ENCODE data around the gene TEN1.
"Not testable (repeated sequence)": the region's sequence is repeated elsewhere in the genome, so short reads cannot be mapped to it uniquely, and the experiment has no call there.

Gene TEN1

DNA sequence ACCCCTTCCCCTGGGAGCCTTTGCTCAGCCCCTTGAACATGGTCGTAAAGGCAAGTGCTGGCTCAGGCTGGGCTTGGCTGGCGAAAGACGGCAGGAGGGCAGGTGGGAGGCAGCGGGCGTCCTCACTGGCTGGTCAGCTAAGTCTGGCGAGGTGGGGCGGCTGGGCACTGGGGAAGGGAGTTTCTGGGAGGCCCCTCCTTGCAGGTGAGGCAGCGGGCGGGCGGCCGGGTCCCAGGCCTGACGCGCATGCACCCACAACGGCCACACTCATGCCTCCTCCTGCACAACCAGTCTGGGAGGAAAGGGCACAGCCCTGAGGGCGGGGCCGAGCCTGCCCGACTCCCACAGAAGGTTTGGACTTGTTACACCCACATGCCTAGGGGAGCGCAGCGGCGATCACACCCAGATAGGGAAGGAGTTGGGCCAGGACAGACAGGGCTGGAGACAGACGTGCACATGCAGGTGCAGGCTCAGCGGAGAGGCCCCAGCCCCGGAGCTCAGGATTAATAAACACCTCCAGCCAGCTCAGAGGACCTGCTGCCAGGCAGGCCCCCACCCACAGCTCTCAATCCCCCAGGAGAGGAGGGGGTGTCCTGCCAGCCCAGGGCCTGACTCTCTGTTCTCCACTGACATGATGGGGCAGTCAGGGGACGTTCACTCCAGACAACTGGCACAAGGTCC is 48.3 kb downstream of the TEN1 start, which contains the start of gene EVPL:
TSS of gene EVPL (minus strand) at position 148 of the 681 bp plus-strand sequence. CDS start at position 40, 108 bp downstream.
- no peak for DNase-seq (ENCODE audit: low spot score)

DNA sequence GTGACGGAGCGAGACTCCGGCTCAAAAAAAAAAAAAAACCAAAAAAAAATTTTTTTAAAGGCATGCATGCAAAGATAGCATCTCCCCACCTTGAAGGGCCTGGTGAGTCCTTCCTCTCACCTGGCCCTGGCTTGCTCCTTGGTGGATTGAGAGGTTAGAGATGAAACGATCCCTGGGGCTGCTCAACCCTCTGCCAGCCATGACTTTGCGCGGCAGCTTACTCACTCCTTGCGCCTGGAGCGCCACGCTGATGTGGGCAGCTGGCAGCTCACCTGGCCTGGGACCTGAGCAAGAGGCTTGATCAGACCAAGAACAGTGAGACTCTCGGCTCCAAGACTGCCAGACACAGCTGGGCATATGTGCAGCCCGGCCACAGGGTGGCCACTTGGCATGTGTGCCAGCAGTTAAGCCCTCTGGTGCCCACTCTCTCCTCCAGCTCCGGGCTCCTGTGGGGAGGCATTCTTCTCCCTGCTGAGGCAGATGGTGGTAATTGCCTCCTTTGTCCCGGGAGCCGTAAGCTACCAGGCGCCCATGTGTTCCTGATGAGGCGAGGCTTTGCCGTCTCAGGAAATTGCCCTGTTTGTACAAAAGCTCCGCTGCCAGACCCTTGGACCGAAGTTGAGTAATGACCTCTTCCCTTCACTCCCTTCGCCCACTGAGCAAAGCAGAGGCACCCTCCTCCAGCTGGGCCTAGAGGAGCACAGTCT is 53.2 kb downstream of the TEN1 start:
- DNase-seq (ENCODE audit: low spot score) = no peak

DNA sequence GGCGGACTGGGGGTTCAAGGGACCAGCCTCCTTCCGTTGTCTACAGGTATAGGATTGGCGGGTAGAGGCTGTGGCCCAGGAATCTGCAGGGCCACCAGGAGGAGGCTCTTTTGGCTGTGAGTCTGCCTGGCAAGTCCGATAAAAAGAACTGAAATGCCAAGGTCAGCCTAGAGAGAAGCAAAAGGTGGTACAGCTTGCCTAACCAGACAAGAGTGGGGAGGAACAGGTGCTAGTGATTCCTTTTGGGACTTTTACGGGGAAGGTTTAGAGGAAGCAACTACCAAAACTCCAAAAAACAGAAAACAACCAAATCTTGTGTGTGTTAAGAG is 53.7 kb downstream of the TEN1 start:
- DNase-seq (ENCODE audit: low spot score) = no peak

- DNase-seq (ENCODE audit: low spot score) = no peak
Measured at GRCh38 chr17:76033139-76033538, 54.1 kb downstream of the TEN1 start.

GRCh38 chr17:76034428-76035350 is 55.6 kb downstream of the TEN1 start:
- no peak for DNase-seq (ENCODE audit: low spot score)

DNA sequence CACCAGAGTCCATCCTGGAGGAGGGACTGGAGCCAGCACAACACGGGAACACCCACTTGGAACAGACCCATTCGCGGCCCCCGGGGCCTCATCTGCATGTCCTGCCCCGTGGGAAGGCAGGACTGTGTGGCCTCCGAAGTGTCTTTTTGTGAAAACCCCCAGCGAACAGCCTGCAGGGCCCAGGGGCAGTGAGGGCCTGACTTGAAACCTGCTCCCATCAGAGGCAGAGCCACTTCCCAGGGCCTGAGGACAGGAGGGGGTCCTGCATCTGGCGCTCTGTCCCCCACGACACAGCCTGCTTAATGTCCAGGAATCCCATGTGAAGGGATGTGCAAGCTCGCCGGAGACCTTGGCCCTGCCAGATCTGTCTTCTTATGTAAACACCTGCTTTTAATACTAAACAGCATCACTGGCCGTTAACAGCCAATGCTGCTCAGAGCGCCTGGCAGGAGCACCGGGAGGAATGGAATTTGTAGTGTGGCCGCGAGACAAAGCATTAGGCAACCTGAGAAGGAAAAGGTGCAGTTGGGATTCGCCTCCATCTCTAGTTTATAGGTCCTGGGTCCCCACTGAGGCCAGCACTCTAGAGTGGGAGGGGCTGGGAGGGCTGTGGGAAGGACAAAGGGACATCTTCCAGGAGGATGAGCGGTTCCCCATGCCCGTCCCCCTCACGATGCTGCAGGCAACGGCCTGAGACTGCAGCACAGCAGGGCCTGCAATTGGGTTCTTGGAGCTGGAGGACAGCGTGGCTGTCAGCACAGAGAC is 57.6 kb downstream of the TEN1 start:
- DNase-seq (ENCODE audit: low spot score) = no peak

- DNase-seq (ENCODE audit: low spot score) = no peak
Measured at GRCh38 chr17:76038050-76038449, 59.0 kb downstream of the TEN1 start.

- DNase-seq (ENCODE audit: low spot score) = no peak
Measured at GRCh38 chr17:76039121-76039520, 60.1 kb downstream of the TEN1 start.

DNA sequence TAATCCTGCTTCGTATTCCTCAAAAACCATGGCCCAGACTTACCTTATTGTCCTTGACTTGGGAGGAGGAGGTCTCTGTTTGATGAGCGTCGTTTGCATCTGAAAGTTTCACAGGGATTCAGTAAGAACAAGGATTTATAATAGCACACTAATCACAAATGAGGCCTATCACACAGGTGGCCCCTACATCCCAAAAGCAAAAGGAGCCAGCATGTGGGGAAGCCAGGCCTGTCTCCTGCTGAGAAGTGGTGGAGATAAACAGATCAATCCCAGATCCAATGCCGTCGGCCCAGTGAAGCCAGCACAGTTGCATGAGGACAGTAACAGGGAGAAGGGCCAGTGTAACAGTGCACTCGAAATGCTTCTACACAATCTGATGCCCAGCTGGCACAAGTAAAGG is 61.3 kb downstream of the TEN1 start:
- no peak for DNase-seq (ENCODE audit: low spot score)

- DNase-seq (ENCODE audit: low spot score) = not testable (repeated sequence)
Measured at GRCh38 chr17:76042868-76043267, 63.8 kb downstream of the TEN1 start.

DNA sequence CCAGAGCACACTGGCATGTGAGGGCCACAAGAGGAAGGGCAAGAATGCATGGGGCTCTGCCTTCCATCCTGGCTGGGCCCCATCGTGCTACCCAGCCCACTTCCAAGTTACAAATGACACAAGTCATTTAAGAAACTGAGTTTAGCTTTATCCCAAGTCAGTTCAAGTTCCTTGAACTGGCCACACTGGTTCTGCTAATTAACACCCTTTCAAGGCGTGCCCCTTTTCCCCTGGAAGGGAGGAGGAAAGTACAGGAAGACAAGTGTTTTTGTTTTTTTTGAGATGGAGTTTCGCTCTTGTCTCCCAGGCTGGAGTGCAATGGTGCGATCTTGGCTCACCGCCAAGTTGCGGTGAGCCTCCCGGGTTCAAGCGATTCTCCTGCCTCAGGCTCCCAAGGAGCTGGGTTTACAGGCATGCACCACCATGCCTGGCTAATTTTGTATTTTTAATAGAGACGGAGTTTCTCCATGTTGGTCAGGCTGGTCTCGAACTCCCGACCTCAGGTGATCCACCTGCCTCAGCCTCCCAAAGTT is 65.5 kb downstream of the TEN1 start:
- DNase-seq (ENCODE audit: low spot score) = not testable (repeated sequence)

- DNase-seq (ENCODE audit: low spot score) = no peak
Measured at GRCh38 chr17:76046064-76046463, 67.0 kb downstream of the TEN1 start.

DNA sequence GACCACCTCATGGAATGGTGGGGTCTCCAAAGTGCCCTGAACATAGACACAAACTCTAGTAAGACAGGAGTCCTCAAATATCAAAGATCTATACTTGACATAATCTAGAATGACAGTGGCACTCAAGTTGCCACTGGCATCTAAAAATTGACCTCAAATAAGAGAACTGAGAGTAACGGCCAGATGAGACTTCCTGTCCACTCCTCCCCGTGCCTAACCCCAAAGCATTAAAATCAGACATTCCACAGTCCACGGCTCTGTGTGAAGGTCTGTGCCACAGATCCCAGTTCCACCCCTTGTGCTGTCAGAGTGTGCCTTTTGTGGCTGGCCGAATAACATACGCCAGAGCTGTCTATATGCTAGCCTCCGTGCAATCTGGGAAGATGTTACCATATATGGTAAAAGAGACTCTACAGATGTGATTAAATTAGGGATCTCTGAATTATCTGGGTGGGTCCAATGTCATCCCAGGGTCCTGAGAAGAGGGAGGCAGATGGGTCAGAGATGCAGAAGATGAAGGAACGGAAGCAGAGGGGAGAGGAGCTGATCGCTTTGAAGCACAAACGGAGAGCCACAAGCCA is 69.1 kb downstream of the TEN1 start:
- DNase-seq (ENCODE audit: low spot score) = no peak

DNA sequence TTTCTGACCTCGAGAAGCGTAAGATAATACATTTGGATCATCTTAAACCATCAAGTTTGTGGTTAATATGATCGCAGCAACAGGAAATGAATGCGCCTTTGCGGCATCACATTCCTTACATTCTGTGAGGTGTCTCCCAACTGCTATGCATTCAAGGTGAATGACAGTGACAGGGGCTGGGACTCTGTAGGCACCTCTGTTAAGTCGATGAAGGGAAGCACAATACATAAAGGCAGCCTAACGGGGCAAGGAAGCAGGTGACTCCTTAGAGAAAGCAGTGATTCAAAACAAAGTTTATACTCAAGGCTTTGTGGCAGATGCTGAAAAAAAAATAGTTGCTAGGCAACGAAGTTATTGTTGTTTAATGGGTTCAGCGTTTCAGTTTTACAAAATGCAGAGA is 69.7 kb downstream of the TEN1 start:
- DNase-seq (ENCODE audit: low spot score) = peak; percentile 28

- DNase-seq (ENCODE audit: low spot score) = no peak
Measured at GRCh38 chr17:76049239-76049638, 70.2 kb downstream of the TEN1 start.

DNA sequence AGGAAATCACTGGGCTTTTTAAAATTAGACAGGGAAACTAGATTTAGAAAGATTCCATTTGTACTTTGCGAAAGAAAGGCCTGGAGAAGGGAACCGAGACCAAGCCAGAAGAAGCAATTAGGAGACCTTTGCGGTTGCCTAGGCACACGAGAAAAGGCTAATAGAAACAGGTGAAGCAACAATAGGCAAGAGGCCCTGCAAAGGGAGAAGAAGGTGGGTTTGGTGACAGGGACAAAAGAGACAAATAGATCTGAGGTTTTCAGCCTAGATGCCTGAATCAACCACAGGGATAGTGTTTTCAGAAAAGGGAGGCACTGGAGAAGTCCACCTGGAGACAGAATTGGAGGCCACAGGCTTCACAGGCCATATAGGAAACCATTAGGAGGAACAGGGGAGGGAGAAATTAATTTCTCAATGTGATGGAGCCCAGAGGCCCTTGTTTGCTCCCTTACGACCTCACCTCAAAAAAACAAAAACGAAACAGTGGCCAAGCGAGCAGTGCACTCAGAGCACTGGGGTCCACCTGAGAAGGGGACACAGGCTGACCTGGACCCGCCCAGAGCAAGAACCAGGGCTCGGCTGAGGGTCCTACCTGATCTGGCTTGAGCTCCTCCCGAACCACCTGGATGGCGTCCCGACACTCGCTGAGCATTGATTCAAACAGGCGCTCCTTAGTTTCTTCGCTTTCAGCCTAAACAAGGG is 70.9 kb downstream of the TEN1 start:
- DNase-seq (ENCODE audit: low spot score) = no peak
